ENCODE results near the gene STX19.

Gene STX19

DNA sequence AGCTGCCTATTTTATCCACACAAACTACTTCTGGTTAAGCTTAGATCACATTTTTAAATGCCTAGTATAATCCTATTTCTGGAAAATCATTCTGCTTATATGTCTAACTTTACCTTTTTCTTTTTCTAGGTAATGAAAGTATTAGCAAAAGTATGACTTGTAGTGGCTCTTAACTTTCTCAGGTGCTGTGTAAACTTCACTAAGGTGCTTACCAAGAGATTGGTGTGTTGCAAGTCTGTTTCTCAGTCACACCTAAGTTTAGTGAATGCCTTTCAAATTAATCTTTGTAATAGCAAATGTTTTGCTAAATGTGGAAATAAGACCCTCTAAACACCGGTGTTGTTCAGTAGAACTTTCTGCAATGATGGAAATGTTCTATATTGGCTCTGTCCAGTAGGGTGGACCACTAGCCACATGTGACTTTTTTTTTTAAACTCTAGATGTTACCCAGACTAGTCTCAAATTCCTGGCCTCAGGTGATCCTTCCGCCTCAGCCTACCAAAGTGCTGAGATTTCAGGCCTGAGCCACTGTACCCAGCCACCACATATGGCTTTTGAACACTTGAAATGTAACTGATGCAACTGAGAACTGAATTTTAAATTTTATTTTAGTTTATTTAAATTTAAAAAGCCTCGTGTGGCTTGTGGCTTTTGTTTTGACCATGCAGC, 26.4 kb downstream of the STX19 start:
- no peak for DNase-seq (ENCODE audit: low spot score)
- TF ChIP-seq, protein P1, sequence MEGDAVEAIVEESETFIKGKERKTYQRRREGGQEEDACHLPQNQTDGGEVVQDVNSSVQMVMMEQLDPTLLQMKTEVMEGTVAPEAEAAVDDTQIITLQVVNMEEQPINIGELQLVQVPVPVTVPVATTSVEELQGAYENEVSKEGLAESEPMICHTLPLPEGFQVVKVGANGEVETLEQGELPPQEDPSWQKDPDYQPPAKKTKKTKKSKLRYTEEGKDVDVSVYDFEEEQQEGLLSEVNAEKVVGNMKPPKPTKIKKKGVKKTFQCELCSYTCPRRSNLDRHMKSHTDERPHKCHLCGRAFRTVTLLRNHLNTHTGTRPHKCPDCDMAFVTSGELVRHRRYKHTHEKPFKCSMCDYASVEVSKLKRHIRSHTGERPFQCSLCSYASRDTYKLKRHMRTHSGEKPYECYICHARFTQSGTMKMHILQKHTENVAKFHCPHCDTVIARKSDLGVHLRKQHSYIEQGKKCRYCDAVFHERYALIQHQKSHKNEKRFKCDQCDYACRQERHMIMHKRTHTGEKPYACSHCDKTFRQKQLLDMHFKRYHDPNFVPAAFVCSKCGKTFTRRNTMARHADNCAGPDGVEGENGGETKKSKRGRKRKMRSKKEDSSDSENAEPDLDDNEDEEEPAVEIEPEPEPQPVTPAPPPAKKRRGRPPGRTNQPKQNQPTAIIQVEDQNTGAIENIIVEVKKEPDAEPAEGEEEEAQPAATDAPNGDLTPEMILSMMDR (IDR thresholded peaks at IDR 0.05; ENCODE audit: extremely low read depth, insufficient read depth, missing control alignments): no peak
- in situ Hi-C loops (cut with MboI; ENCODE audit: low pct_unique_long_range_greater_than_20kb, low sequenced_read_pairs, unreplicated experiment): no loop called here

GRCh38 chr3:94001191-94001590, 27.2 kb downstream of the STX19 start:
- TF ChIP-seq, protein P1 (IDR thresholded peaks at IDR 0.05; ENCODE audit: extremely low read depth, insufficient read depth, missing control alignments): no peak
- in situ Hi-C loops (cut with MboI; ENCODE audit: low pct_unique_long_range_greater_than_20kb, low sequenced_read_pairs, unreplicated experiment): no loop called here
- DNase-seq (ENCODE audit: low spot score): no peak

GRCh38 chr3:93994056-93994455, 34.3 kb downstream of the STX19 start:
- in situ Hi-C loops (cut with MboI; ENCODE audit: low pct_unique_long_range_greater_than_20kb, low sequenced_read_pairs, unreplicated experiment): no loop called here
- TF ChIP-seq, protein P1 (IDR thresholded peaks at IDR 0.05; ENCODE audit: extremely low read depth, insufficient read depth, missing control alignments): no peak
- DNase-seq (ENCODE audit: low spot score): no peak

DNA sequence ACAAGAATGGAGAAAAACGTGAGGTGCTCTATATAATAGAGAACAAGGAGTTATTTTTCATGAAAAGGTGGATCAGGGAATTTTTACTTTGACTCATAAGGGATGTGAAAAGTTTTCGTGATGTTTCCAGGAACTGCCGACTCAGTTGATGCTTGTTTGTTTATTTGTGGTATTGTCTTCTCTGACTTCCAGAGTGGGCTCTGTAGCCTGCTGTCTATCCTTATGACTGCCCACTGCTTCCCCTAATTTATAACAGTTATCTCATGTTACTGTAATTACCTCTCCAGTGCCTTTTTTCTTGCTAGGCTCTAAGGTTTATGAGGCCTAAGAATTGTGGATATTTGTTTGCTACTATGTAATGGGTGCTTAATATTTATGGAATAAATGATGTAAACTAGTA, 36.2 kb downstream of the STX19 start:
- TF ChIP-seq, protein P1 (IDR thresholded peaks at IDR 0.05; ENCODE audit: extremely low read depth, insufficient read depth, missing control alignments): no peak

DNA sequence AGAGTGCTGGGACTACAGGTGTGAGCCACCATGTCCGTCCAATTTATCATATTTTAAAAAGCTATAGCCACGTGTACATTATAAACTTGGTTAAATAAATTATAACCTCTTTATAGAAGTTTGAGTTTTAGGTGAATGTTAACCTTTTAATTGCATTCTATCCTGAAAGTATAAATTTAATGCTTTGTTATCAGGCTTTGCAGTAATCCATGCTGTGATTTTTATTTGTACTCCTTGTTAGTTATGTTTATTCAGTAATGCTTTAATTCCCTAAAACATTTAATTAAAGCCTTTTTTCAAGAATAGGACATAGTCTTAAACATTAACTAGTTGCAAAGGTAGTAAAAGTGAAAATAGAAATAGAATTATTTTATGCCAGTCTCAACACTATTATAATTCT, 36.8 kb downstream of the STX19 start:
- TF ChIP-seq, protein P1 (IDR thresholded peaks at IDR 0.05; ENCODE audit: extremely low read depth, insufficient read depth, missing control alignments): no peak
- no peak for DNase-seq (ENCODE audit: low spot score)
- in situ Hi-C loops (cut with MboI; ENCODE audit: low pct_unique_long_range_greater_than_20kb, low sequenced_read_pairs, unreplicated experiment): no loop called here

More for the DNA sequence above, 36.2 kb downstream of the STX19 start:
- in situ Hi-C loops (cut with MboI; ENCODE audit: low pct_unique_long_range_greater_than_20kb, low sequenced_read_pairs, unreplicated experiment): no loop called here
- no peak for DNase-seq (ENCODE audit: low spot score)

GRCh38 chr3:93989241-93989640, 39.2 kb downstream of the STX19 start:
- in situ Hi-C loops (cut with MboI; ENCODE audit: low pct_unique_long_range_greater_than_20kb, low sequenced_read_pairs, unreplicated experiment): no loop called here
- DNase-seq (ENCODE audit: low spot score): no peak
- TF ChIP-seq, protein P1 (IDR thresholded peaks at IDR 0.05; ENCODE audit: extremely low read depth, insufficient read depth, missing control alignments): no peak

Data from GM13977 (cell line).